Colonic mucosa (tissue), 4 donors: ENCODE results near the gene COL9A3. TPM values are rescaled to one million over a fixed set of nuclear protein-coding genes. Genes with fewer than 3 reads are reported as not detected.

Experiments
- DNase-seq: peaks from one replicate; pipeline ENCODE4 v3.0.0-alpha.2; 2020
- H3K27ac ChIP-seq: fragments of 200-600 bp; one replicate; pipeline ENCODE4 v1.8.0; 2021
- H3K27me3 ChIP-seq: fragments of 200-600 bp; one replicate; pipeline ENCODE4 v1.8.0; 2021
- H3K36me3 ChIP-seq: fragments of 200-600 bp; one replicate; pipeline ENCODE4 v1.8.0; 2021
- H3K4me1 ChIP-seq: fragments of 200-600 bp; one replicate; pipeline ENCODE4 v1.8.0; 2021; ENCODE audit warnings: mild to moderate bottlenecking
- H3K4me3 ChIP-seq: fragments of 200-600 bp; one replicate; pipeline ENCODE4 v1.8.0; 2021
- H3K9ac ChIP-seq, 2 donors: one replicate each; pipeline ENCODE4 v1.7.0; 2013; ENCODE audit warnings: control low read depth in 2 of 2, low read depth in 2 of 2, low read length in 2 of 2
- H3K9me3 ChIP-seq: fragments of 200-600 bp; one replicate; pipeline ENCODE4 v1.8.0; 2021
- CTCF ChIP-seq: fragments of 200-600 bp; IDR thresholded peaks from one replicate; pipeline ENCODE4 v1.8.0; 2022; ENCODE audit warnings: antibody characterized with exemption, mild to moderate bottlenecking
- intact Hi-C: fragments of 100-400 bp; cut with DNase I; formaldehyde crosslinking; loops from one replicate; pipeline ENCODE4 v1.14.1; 2022
- total RNA-seq, 2 donors: library from RNA; stranded (reverse); fragmentation: NEBNext Ultra II Directional in 1 of 2; extraction: Animal tissue kit (Norgen Biotek cat#: 25700) in 1 of 2; gene quantifications; one replicate each; pipeline ENCODE4 v1.2.1, GENCODE V29; 2021
- donor health status: healthy.
- donor health status: DM: no; HTN: no; CAD: no.
- donor health status: DM: no; HTN: no; CAD: no.

The COL9A3 gene
- total RNA-seq, 2 donors from 2014 or later = 2.7 to 3.6 TPM

- no peak overlapping the region for H3K27ac ChIP-seq
Measured at GRCh38 chr20:62860924-62861691, 44.3 kb downstream of the COL9A3 start.

GRCh38 chr20:62861726-62862336 is 45.0 kb downstream of the COL9A3 start, which contains the start of gene TCFL5:
TSS of gene TCFL5 (minus strand) at chr20:62861822. CDS start at chr20:62861670, 152 bp downstream.
- DNase-seq = peak; percentile 93
- H3K4me3 ChIP-seq = peak within 1 kb of the TSS; percentile 22
- peaks cover 3% of the 10 kb centered on the region for H3K4me1 ChIP-seq
- intact Hi-C loops = no loop called here
- TF ChIP-seq CTCF = no peak
- H3K9me3 ChIP-seq = no peaks in the 10 kb centered on the region
- no peaks in the 10 kb centered on the region for H3K36me3 ChIP-seq
- H3K9ac ChIP-seq = peak within 1 kb of the TSS in 1 of 2 donors; percentile 72
- no peak within 1 kb of the TSS for H3K27ac ChIP-seq
- H3K27me3 ChIP-seq = peaks cover 3% of the 10 kb centered on the region

More at GRCh38 chr20:62860924-62861691, 44.3 kb downstream of the COL9A3 start:
- TF ChIP-seq CTCF = no peak
- DNase-seq = no peak
- Histone ChIP-seq H3K4me3 (peak overlapping the region; percentile 22), H3K4me1 (peaks cover 3% of the 10 kb centered on the region), H3K9ac (peak overlapping the region in 1 of 2 donors; percentile 72), H3K27me3 (peaks cover 3% of the 10 kb centered on the region), H3K9me3 (no peaks in the 10 kb centered on the region), H3K36me3 (no peaks in the 10 kb centered on the region)
- intact Hi-C loops = no loop called here

- Histone ChIP-seq H3K9me3 (no peaks in the 10 kb centered on the region), H3K27ac (no peak overlapping the region), H3K36me3 (no peaks in the 10 kb centered on the region), H3K27me3 (peaks cover 3% of the 10 kb centered on the region), H3K9ac (no peak overlapping the region), H3K4me3 (no peak overlapping the region), H3K4me1 (peaks cover 3% of the 10 kb centered on the region)
- intact Hi-C loops = no loop called here
- no peak for TF ChIP-seq CTCF
- no peak for DNase-seq
Measured at GRCh38 chr20:62864207-62864606, 47.4 kb downstream of the COL9A3 start.

- TF ChIP-seq CTCF = no peak
- Histone ChIP-seq H3K9me3 (no peaks in the 10 kb centered on the region), H3K27me3 (no peaks in the 10 kb centered on the region), H3K4me1 (no peaks in the 10 kb centered on the region), H3K36me3 (no peaks in the 10 kb centered on the region), H3K4me3 (no peak overlapping the region), H3K9ac (no peak overlapping the region), H3K27ac (no peak overlapping the region)
- DNase-seq = no peak
- intact Hi-C loops = loop anchor here (2.0 kb wide), 1 partner anchor 136 kb away; no protein-coding TSS in a partner anchor
Measured at GRCh38 chr20:62872184-62872847, 55.5 kb downstream of the COL9A3 start.

GRCh38 chr20:62872862-62873261 is 56.0 kb downstream of the COL9A3 start:
- H3K27ac ChIP-seq = no peak overlapping the region
- no peak for DNase-seq
- intact Hi-C loops = loop anchor here (2.0 kb wide), 1 partner anchor 136 kb away; no protein-coding TSS in a partner anchor

More at GRCh38 chr20:62872862-62873261, 56.0 kb downstream of the COL9A3 start:
- Histone ChIP-seq H3K27me3 (no peaks in the 10 kb centered on the region), H3K4me3 (no peak overlapping the region), H3K4me1 (no peaks in the 10 kb centered on the region), H3K36me3 (no peaks in the 10 kb centered on the region), H3K9me3 (no peaks in the 10 kb centered on the region), H3K9ac (no peak overlapping the region)
- TF ChIP-seq CTCF = no peak
